ENCODE measurements around the gene SMC3.
A peak's percentile ranks its signal among the peaks of the same experiment; 100 is the strongest.
"Not testable (repeated sequence)": the region's sequence is repeated elsewhere in the genome, so short reads cannot be mapped to it uniquely, and the experiment has no call there.

Gene SMC3

DNA sequence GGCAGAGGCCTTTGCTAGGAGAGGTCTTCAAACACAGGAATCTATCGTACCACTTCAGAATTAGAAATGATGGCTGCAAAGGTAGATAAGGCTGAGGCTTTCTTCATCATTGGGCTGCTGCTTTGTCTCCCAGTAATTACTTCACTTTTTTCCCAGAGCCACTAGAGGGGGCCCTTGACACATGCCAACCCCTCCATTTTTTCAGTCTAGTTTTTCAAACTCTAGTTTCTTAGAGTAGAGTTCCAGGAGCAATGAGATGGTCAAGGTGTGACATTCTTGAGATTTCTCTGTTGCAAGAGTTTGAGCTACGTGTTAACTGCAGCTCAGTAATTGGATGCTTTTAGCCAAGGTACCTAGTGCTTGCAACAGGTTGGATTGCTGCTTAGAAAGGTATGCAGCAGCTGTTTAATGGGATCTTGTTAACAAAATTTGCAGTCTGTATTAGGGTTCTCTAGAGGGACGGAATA is 42.8 kb downstream of the SMC3 start:
- DNase-seq (ENCODE audit: low read depth) = peak; percentile 44
- TF ChIP-seq, protein P1, sequence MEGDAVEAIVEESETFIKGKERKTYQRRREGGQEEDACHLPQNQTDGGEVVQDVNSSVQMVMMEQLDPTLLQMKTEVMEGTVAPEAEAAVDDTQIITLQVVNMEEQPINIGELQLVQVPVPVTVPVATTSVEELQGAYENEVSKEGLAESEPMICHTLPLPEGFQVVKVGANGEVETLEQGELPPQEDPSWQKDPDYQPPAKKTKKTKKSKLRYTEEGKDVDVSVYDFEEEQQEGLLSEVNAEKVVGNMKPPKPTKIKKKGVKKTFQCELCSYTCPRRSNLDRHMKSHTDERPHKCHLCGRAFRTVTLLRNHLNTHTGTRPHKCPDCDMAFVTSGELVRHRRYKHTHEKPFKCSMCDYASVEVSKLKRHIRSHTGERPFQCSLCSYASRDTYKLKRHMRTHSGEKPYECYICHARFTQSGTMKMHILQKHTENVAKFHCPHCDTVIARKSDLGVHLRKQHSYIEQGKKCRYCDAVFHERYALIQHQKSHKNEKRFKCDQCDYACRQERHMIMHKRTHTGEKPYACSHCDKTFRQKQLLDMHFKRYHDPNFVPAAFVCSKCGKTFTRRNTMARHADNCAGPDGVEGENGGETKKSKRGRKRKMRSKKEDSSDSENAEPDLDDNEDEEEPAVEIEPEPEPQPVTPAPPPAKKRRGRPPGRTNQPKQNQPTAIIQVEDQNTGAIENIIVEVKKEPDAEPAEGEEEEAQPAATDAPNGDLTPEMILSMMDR (conservative IDR thresholded peaks at IDR 0.05; ENCODE audit: low read length) = peak; percentile 94
- no peak overlapping the region for H3K4me3 ChIP-seq (ENCODE audit: low read length)

DNA sequence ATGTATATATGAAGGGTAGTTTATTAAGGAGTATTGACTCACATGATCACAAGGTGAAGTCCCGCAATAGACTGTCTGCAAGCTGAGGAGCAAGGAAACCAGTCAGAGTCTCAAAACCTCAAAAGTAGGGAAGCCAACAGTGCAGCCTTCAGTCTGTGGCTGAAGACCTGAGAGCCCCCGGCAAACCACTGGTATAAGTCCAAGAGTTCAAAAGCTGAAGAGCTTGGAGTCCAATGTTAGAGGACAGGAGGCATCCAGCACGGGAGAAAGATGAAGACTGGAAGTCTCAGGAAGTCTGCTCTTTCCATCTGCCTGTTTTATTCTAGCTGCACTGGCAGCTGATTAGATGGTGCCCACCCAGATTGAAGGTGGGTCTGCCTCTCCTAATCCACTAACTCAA is 43.3 kb downstream of the SMC3 start:
- H3K4me3 ChIP-seq (ENCODE audit: low read length); DNase-seq (ENCODE audit: low read depth): not testable (repeated sequence)

DNA sequence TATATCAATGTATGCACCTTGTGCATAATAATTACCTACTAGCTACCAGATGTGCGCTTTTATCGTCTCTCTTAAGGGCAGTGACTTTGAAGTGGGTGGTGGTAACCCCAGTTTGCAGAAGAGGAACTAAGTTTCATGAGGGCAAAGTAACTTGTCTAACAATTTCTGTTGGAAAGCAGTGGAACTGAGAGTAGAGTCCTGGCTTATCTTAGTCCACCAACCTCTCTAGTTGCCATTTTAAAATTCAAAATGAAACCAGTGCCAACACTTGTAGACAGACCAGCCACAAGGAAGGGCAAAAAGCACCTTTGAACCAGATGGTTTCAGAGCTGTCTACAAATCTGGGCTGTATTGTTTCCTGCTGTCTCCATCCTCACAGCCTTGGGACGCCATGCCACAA is 44.6 kb downstream of the SMC3 start:
- TF ChIP-seq, protein P1 (conservative IDR thresholded peaks at IDR 0.05; ENCODE audit: low read length) = no peak
- H3K4me3 ChIP-seq (ENCODE audit: low read length) = no peak overlapping the region

DNA sequence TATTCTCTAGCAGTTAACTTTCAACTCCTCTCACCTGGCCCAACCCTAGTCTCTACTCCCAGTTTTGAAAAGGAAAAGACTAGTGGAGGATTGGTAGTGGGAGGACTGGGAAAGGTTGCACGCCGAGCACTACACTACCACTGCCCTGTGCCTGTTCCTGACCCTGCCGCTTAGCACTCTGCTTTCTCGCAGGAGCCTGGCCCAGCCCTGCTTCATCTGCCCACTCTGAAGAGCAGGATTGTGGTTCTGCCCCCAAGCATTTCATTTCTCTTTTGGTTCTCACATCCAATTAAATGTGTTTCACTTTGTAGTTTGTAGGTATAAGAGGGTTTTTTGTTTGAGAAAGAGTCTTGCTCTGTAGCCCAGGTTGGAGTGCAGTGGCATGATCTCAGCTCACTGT is 45.1 kb downstream of the SMC3 start:
- H3K4me3 ChIP-seq (ENCODE audit: low read length) = no peak overlapping the region

More for the DNA sequence above, 44.6 kb downstream of the SMC3 start:
- no peak for DNase-seq (ENCODE audit: low read depth)

DNA sequence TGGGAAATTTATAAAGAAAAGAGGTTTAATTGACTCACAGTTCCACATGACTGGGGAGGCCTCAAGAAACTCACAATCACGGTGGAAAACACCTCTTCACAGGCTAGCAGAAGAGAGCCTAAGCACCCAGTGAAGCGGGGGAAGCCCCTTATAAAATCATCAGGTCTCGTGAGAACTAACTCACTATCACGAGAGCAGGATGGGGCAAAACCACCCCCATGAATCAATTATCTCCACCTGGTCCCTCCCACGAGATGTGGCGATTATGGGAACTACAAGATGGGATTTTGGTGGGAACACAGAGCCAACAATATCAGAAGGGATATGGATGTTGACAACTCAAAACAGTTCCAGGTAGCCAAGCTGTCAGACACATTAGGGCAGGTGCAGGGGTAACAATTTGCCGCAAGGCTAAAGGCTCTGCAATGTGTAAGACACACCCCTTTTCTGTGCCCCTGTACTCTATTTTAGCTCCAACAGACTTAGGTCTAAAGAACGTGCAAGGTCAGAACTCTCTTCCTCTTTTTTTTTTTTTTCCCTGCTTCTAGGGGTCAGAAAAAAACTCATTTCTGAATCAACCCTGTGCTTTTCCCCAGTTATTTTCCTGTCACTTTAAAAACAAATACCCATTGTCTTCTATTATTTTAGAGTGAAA is 46.0 kb downstream of the SMC3 start:
- DNase-seq (ENCODE audit: low read depth) = no peak
- no peak overlapping the region for H3K4me3 ChIP-seq (ENCODE audit: low read length)

More for the DNA sequence above, 45.1 kb downstream of the SMC3 start:
- no peak for DNase-seq (ENCODE audit: low read depth)
- TF ChIP-seq, protein P1 (conservative IDR thresholded peaks at IDR 0.05; ENCODE audit: low read length) = no peak

DNA sequence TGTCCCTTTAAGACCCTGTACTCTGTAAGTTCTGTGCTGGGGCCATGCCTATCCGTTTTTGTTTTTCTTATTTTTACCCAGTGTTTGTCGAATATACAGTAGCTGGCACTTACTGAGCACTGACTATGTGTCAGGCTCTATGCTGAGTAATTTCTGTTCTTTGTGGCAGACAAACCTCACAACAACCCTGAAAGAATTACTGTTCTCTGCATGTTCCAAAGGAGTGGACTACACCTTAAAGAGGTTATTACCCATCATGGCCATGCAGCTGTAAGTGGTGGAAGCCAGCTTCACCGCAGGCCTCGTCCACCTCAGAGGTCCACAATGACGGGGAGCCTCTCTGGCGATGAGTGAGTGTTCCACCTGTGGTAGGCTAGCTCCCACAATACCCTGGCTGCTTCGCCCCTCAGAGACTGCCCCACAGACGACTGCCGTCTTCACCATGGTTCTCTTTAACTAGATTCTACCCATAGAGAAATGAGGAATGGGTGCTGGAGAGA is 46.6 kb downstream of the SMC3 start:
- DNase-seq (ENCODE audit: low read depth) = no peak
- H3K4me3 ChIP-seq (ENCODE audit: low read length) = no peak overlapping the region
- TF ChIP-seq, protein P1 (conservative IDR thresholded peaks at IDR 0.05; ENCODE audit: low read length) = no peak

More for the DNA sequence above, 46.0 kb downstream of the SMC3 start:
- TF ChIP-seq, protein P1 (conservative IDR thresholded peaks at IDR 0.05; ENCODE audit: low read length) = no peak

DNA sequence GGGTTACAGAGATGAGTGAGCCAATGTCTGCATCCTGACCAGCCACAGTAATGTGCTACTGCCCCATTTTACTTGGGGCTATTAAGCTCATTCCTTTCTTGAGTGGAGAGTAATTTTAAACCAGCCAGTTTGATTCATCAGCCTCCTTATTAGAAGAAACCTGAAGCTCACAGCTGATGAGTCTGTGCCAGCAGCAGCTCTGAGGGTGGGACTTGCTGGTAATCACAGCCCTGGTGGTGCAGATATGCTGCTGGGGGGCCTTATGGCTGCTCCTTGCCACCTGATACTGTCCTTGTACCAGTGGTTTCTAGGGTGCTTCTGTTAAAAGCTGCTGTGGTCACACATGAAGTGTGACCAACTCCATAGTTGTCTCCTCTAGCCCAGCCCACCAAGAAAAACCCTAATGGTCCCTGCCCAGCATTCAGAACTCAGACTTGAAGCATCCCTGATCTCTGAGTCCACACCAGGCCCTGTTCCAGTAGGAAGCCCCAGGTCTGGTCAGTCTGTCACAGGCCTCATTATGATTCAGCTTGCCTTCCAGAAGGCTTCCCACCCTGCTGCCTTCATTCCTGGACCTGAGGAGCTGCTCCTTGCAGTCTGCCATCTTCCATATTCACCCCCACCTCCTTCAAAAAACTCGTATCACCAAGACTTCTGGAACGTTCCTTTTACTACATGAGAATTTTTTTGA is 47.7 kb downstream of the SMC3 start:
- TF ChIP-seq, protein P1 (conservative IDR thresholded peaks at IDR 0.05; ENCODE audit: low read length) = no peak
- H3K4me3 ChIP-seq (ENCODE audit: low read length) = no peak overlapping the region
- DNase-seq (ENCODE audit: low read depth) = no peak
